ENCODE results near the gene SERPINB8.

SERPINB8 gene

GRCh38 chr18:63951302-63951705 lies 18.6 kb upstream of the SERPINB8 start:
- no peak for DNase-seq
- TF ChIP-seq GATA1 (IDR thresholded peaks at IDR 0.05; ENCODE audit: low read depth, low read length) (no peak), POLR2A (IDR thresholded peaks at IDR 0.05; ENCODE audit: low read length) (no peak)

GRCh38 chr18:63953811-63954210 lies 16.1 kb upstream of the SERPINB8 start:
- no peak for DNase-seq
- TF ChIP-seq GATA1 (IDR thresholded peaks at IDR 0.05; ENCODE audit: low read depth, low read length) = no peak
- TF ChIP-seq POLR2A (IDR thresholded peaks at IDR 0.05; ENCODE audit: low read length) = no peak

GRCh38 chr18:63956755-63957154 lies 13.1 kb upstream of the SERPINB8 start:
- DNase-seq = no peak

GRCh38 chr18:63960891-63961290 lies 9.0 kb upstream of the SERPINB8 start:
- DNase-seq = no peak
- no peak for TF ChIP-seq GATA1 (IDR thresholded peaks at IDR 0.05; ENCODE audit: low read depth, low read length)
- no peak for TF ChIP-seq POLR2A (IDR thresholded peaks at IDR 0.05; ENCODE audit: low read length)

More at GRCh38 chr18:63956755-63957154, 13.1 kb upstream of the SERPINB8 start:
- no peak for TF ChIP-seq GATA1 (IDR thresholded peaks at IDR 0.05; ENCODE audit: low read depth, low read length)

- TF ChIP-seq POLR2A (IDR thresholded peaks at IDR 0.05; ENCODE audit: low read length) (no peak), GATA1 (IDR thresholded peaks at IDR 0.05; ENCODE audit: low read depth, low read length) (no peak)
- DNase-seq = no peak
These were observed 8.4 kb upstream of the SERPINB8 start for GRCh38 chr18:63961435-63961980.

GRCh38 chr18:63962137-63962536 lies 7.7 kb upstream of the SERPINB8 start:
- no peak for DNase-seq
- TF ChIP-seq POLR2A (IDR thresholded peaks at IDR 0.05; ENCODE audit: low read length) (no peak), GATA1 (IDR thresholded peaks at IDR 0.05; ENCODE audit: low read depth, low read length) (no peak)

GRCh38 chr18:63963615-63964256 lies 6.1 kb upstream of the SERPINB8 start:
- TF ChIP-seq GATA1 (IDR thresholded peaks at IDR 0.05; ENCODE audit: low read depth, low read length) = no peak
- TF ChIP-seq POLR2A (IDR thresholded peaks at IDR 0.05; ENCODE audit: low read length) = no peak
- peak; percentile 20 to 48 for DNase-seq

- TF ChIP-seq POLR2A (IDR thresholded peaks at IDR 0.05; ENCODE audit: low read length) (no peak), GATA1 (IDR thresholded peaks at IDR 0.05; ENCODE audit: low read depth, low read length) (no peak)
- DNase-seq = no peak
These were observed 5.0 kb upstream of the SERPINB8 start for GRCh38 chr18:63964908-63965307.

- TF ChIP-seq POLR2A (IDR thresholded peaks at IDR 0.05; ENCODE audit: low read length) = no peak
- TF ChIP-seq GATA1 (IDR thresholded peaks at IDR 0.05; ENCODE audit: low read depth, low read length) = no peak
- DNase-seq = no peak
These were observed 4.1 kb upstream of the SERPINB8 start for GRCh38 chr18:63965716-63966330.

- TF ChIP-seq POLR2A (IDR thresholded peaks at IDR 0.05; ENCODE audit: low read length) = no peak
- TF ChIP-seq GATA1 (IDR thresholded peaks at IDR 0.05; ENCODE audit: low read depth, low read length) = no peak
- DNase-seq = no peak
These were observed 926 bp downstream of the SERPINB8 start for GRCh38 chr18:63970809-63971205.

GRCh38 chr18:63971320-63972001 lies 1.6 kb downstream of the SERPINB8 start:
- TF ChIP-seq GATA1 (IDR thresholded peaks at IDR 0.05; ENCODE audit: low read depth, low read length) (no peak), POLR2A (IDR thresholded peaks at IDR 0.05; ENCODE audit: low read length) (no peak)
- DNase-seq = no peak

- no peak for DNase-seq
- TF ChIP-seq GATA1 (IDR thresholded peaks at IDR 0.05; ENCODE audit: low read depth, low read length) (no peak), POLR2A (IDR thresholded peaks at IDR 0.05; ENCODE audit: low read length) (no peak)
These were observed 2.1 kb downstream of the SERPINB8 start for GRCh38 chr18:63972002-63972376.

GRCh38 chr18:63974991-63975390 lies 5.1 kb downstream of the SERPINB8 start:
- DNase-seq = peak in 1 of 2 experiments; percentile 6
- TF ChIP-seq POLR2A (IDR thresholded peaks at IDR 0.05; ENCODE audit: low read length) (no peak), GATA1 (IDR thresholded peaks at IDR 0.05; ENCODE audit: low read depth, low read length) (no peak)

- DNase-seq = no peak
- TF ChIP-seq GATA1 (IDR thresholded peaks at IDR 0.05; ENCODE audit: low read depth, low read length) = no peak
- no peak for TF ChIP-seq POLR2A (IDR thresholded peaks at IDR 0.05; ENCODE audit: low read length)
These were observed 5.7 kb downstream of the SERPINB8 start for GRCh38 chr18:63975628-63976027.

Data from erythroblast (primary cell).